H1 (cell line): Measurements from ENCODE around the gene PDZD2. TPM values are rescaled to one million over a fixed set of nuclear protein-coding genes. Genes with fewer than 3 reads are reported as not detected.

Experiments
- CTCF ChIA-PET: fragments of 300-600 bp; sonication (Branson Sonifier 250); formaldehyde crosslinking; loops from one replicate; lab custom pipeline; 2021; ENCODE audit not compliant: partially characterized antibody; lab: Charles Lee
- POLR2A ChIA-PET: fragments of 300-600 bp; sonication (Branson Sonifier 250); formaldehyde crosslinking; loops from one replicate; lab custom pipeline; 2021; ENCODE audit warnings: inconsistent platforms; ENCODE audit not compliant: partially characterized antibody; lab: Charles Lee
- DNase-seq, 2 experiments: peaks; one replicate each; pipeline versions ENCODE4 v3.0.0 to v3.0.0-alpha.2; 2010 to 2022; ENCODE audit warnings: low spot score in 2 of 2, low read depth in 1 of 2, mixed read lengths in 1 of 2
- FAIRE-seq: peaks from 2 replicates; lab custom pipeline; 2011; peaks lifted over from hg19 to GRCh38; lab: Jason Lieb, UNC
- H2AFZ ChIP-seq: 2 replicates; pipeline ENCODE4 v1.8.1; 2012; ENCODE audit warnings: low read length, inconsistent platforms
- H2AK5ac ChIP-seq: 2 replicates; pipeline ENCODE4 v1.6.1; 2013; ENCODE audit warnings: low read depth, low read length
- H2BK120ac ChIP-seq: replicated peaks from 2 replicates; pipeline ENCODE3; 2013; ENCODE audit warnings: low read depth, low read length, inconsistent platforms
- H2BK12ac ChIP-seq: 2 replicates; pipeline ENCODE4 v1.6.1; 2013; ENCODE audit warnings: low read depth, low read length
- H2BK15ac ChIP-seq: 2 replicates; pipeline ENCODE4 v1.6.1; 2013; ENCODE audit warnings: low read length
- H2BK20ac ChIP-seq: 2 replicates; pipeline ENCODE4 v1.6.1; 2013; ENCODE audit warnings: low read length
- H2BK5ac ChIP-seq: 2 replicates; pipeline ENCODE4 v1.6.1; 2013; ENCODE audit warnings: low read depth, low read length
- H3K14ac ChIP-seq: 2 replicates; pipeline ENCODE4 v1.6.1; 2013; ENCODE audit warnings: inconsistent platforms; ENCODE audit not compliant: insufficient read length
- H3K18ac ChIP-seq: 2 replicates; pipeline ENCODE4 v1.6.1; 2013; ENCODE audit warnings: low read length; ENCODE audit errors: extremely low read depth
- H3K23ac ChIP-seq: 2 replicates; pipeline ENCODE4 v1.6.1; 2013; ENCODE audit warnings: inconsistent platforms; ENCODE audit not compliant: insufficient read length
- H3K23me2 ChIP-seq: 2 replicates; pipeline ENCODE4 v1.6.1; 2013; ENCODE audit warnings: low read depth, low read length
- H3K27ac ChIP-seq: 2 replicates; pipeline ENCODE4 v1.6.1; 2011; ENCODE audit warnings: low read depth, low read length, inconsistent platforms
- H3K27me3 ChIP-seq, 4 experiments: replicated peaks in 1 of 4; 1 replicate in 1 of 4; 2 replicates in 3 of 4; pipeline versions ENCODE4 v1.6.1 to v1.8.1; 2011 to 2013; ENCODE audit warnings: low read length in 3 of 4, mild to moderate bottlenecking in 3 of 4, inconsistent platforms in 2 of 4, mixed read lengths in 2 of 4, moderate library complexity in 1 of 4; ENCODE audit not compliant: control insufficient read depth in 3 of 4, insufficient read depth in 3 of 4; ENCODE audit errors: extremely low read depth in 1 of 4
- H3K36me3 ChIP-seq, 4 experiments: 2 replicates each; pipeline versions ENCODE4 v1.6.1 to v1.8.1; 2011 to 2013; ENCODE audit warnings: mild to moderate bottlenecking in 4 of 4, low read length in 3 of 4, moderate library complexity in 2 of 4, control low read depth in 1 of 4, inconsistent platforms in 1 of 4; ENCODE audit not compliant: insufficient read depth in 4 of 4, control insufficient read depth in 2 of 4
- H3K4ac ChIP-seq: replicated peaks from 2 replicates; pipeline ENCODE3; 2013; ENCODE audit warnings: low read length, low read depth, mixed read lengths, inconsistent platforms; ENCODE audit not compliant: insufficient read length
- H3K4me1 ChIP-seq, 4 experiments: replicated peaks in 1 of 4; 1 replicate in 1 of 4; 2 replicates in 3 of 4; pipeline versions ENCODE4 v1.6.1 to v1.8.1; 2011 to 2013; ENCODE audit warnings: low read length in 3 of 4, inconsistent platforms in 2 of 4, mixed read lengths in 1 of 4; ENCODE audit not compliant: insufficient read depth in 4 of 4, control insufficient read depth in 3 of 4
- H3K4me2 ChIP-seq, 2 experiments: 2 replicates each; pipeline versions ENCODE4 v1.6.1 to v1.8.1; 2011 to 2013; ENCODE audit warnings: low read depth in 2 of 2, low read length in 2 of 2, control low read depth in 1 of 2, inconsistent platforms in 1 of 2, mild to moderate bottlenecking in 1 of 2; ENCODE audit not compliant: insufficient read depth in 1 of 2
- H3K4me3 ChIP-seq, 4 experiments: fragments of 200-600, 300-600 bp in 1 of 4; sonication (generic), shearing (Covaris generic), sonication (Bioruptor Twin) in 1 of 4; 2 replicates each; pipeline versions ENCODE4 v1.5.1 to v1.8.1; 2011 to 2016; ENCODE audit warnings: low read length in 4 of 4, low read depth in 3 of 4, control low read depth in 2 of 4, inconsistent platforms in 2 of 4, mild to moderate bottlenecking in 2 of 4, mixed read lengths in 1 of 4, moderate library complexity in 1 of 4; ENCODE audit not compliant: insufficient read depth in 2 of 4; ENCODE audit errors: extremely low read depth in 1 of 4
- H3K56ac ChIP-seq: replicated peaks from 2 replicates; pipeline ENCODE3; 2013; ENCODE audit warnings: low read depth, mild to moderate bottlenecking, mixed read lengths, low read length, inconsistent platforms; ENCODE audit not compliant: insufficient read length
- H3K79me1 ChIP-seq: 2 replicates; pipeline ENCODE4 v1.6.1; 2013; ENCODE audit warnings: low read depth, low read length, control low read depth
- H3K79me2 ChIP-seq, 2 experiments: 2 replicates each; pipeline versions ENCODE4 v1.6.1 to v1.8.1; 2012 to 2013; ENCODE audit warnings: low read length in 2 of 2, mild to moderate bottlenecking in 2 of 2, inconsistent platforms in 1 of 2; ENCODE audit not compliant: insufficient read depth in 2 of 2, control insufficient read depth in 1 of 2
- H3K9ac ChIP-seq, 4 experiments: replicated peaks in 1 of 4; 1 replicate in 1 of 4; 2 replicates in 3 of 4; pipeline versions ENCODE4 v1.6.1 to v1.8.1; 2011 to 2013; ENCODE audit warnings: low read depth in 3 of 4, low read length in 3 of 4, control low read depth in 2 of 4, mild to moderate bottlenecking in 2 of 4, moderate library complexity in 2 of 4, inconsistent platforms in 1 of 4; ENCODE audit errors: extremely low read depth in 1 of 4
- H3K9me3 ChIP-seq, 2 experiments: 2 replicates each; pipeline versions ENCODE4 v1.6.1 to v1.8.1; 2012 to 2013; ENCODE audit warnings: mild to moderate bottlenecking in 2 of 2, moderate library complexity in 2 of 2, control low read depth in 1 of 2, inconsistent platforms in 1 of 2, low read depth in 1 of 2, low read length in 1 of 2, mixed read lengths in 1 of 2; ENCODE audit not compliant: insufficient read depth in 2 of 2
- H4K20me1 ChIP-seq, 2 experiments: replicated peaks in 1 of 2; 2 replicates each; pipeline versions ENCODE3 to v1.8.1; 2011 to 2013; ENCODE audit warnings: inconsistent platforms in 2 of 2, low read length in 2 of 2, mild to moderate bottlenecking in 1 of 2; ENCODE audit not compliant: insufficient read depth in 2 of 2, control insufficient read depth in 1 of 2
- H4K5ac ChIP-seq: 2 replicates; pipeline ENCODE4 v1.6.1; 2013; ENCODE audit warnings: low read length, low read depth, mixed read lengths, inconsistent platforms; ENCODE audit not compliant: insufficient read length
- H4K8ac ChIP-seq: 2 replicates; pipeline ENCODE4 v1.8.0; 2013; ENCODE audit warnings: mild to moderate bottlenecking, moderate library complexity, low read length, inconsistent platforms; ENCODE audit not compliant: insufficient read depth; ENCODE audit errors: extremely low read depth
- H4K91ac ChIP-seq: replicated peaks from 2 replicates; pipeline ENCODE3; 2013; ENCODE audit warnings: low read length, mixed read lengths, inconsistent platforms; ENCODE audit not compliant: insufficient read length
- BCL11A ChIP-seq, 2 experiments: IDR thresholded peaks; one replicate each; pipeline ENCODE4 v1.6.1; 2011; ENCODE audit warnings: low read depth in 2 of 2, low read length in 2 of 2, mild to moderate bottlenecking in 2 of 2
- EGR1 ChIP-seq: IDR thresholded peaks from 2 replicates; pipeline ENCODE4 v1.6.1; 2011; ENCODE audit warnings: low read depth, low read length, borderline replicate concordance
- KDM4A ChIP-seq: IDR thresholded peaks from one replicate; pipeline ENCODE4 v1.7.1; 2012; ENCODE audit warnings: low read depth, mild to moderate bottlenecking, moderate library complexity, low read length, inconsistent platforms; ENCODE audit not compliant: severe bottlenecking
- KDM5A ChIP-seq: fragments of 200-600 bp; IDR thresholded peaks from 2 replicates; pipeline ENCODE4 v1.7.1; 2012; ENCODE audit warnings: mild to moderate bottlenecking, low read length, inconsistent platforms, mixed read lengths
- WGBS, 2 experiments: shearing (Covaris generic) in 1 of 2; methylation state at CpG; one replicate each; pipeline versions ENCODE4 v1.1.6 to v1.1.7; 2013 to 2015; ENCODE audit warnings: low lambda C conversion rate in 2 of 2, mixed read lengths in 2 of 2, inconsistent platforms in 1 of 2, low coverage in 1 of 2, missing lambda C conversion rate in 1 of 2; ENCODE audit not compliant: insufficient replicate concordance in 2 of 2, insufficient coverage in 1 of 2, insufficient read length in 1 of 2; ENCODE audit errors: extremely low coverage in 1 of 2, missing lambda C conversion rate in 1 of 2; 5-methylcytosine and 5-hydroxymethylcytosine counted together
- polyA plus RNA-seq, 7 experiments: library from polyadenylated mRNA; depleted of rRNA in 3 of 7; stranded (reverse) in 5 of 7; unstranded in 2 of 7; fragments of >200 nt in 5 of 7; fragments of 200-250 nt in 2 of 7; gene quantifications; 1 replicate in 5 of 7; 2 replicates in 1 of 7; 4 replicates in 1 of 7; pipeline versions ENCODE4 v1.2.1 to v1.2.3, GENCODE V29; 2011 to 2013; ENCODE audit warnings: missing spikeins in 2 of 7, mixed read lengths in 2 of 7
- total RNA-seq: library from RNA; stranded (reverse); fragmentation: NEBNext Ultra II Directional; extraction: Animal tissue kit (Norgen Biotek cat#: 25700); gene quantifications from 2 replicates; pipeline ENCODE4 v1.2.1, GENCODE V29; 2021

Gene PDZD2
- total and polyA plus RNA-seq, 2 of the 8 experiments (the other 6 are each of a cell fraction or from before 2014, with no cell fraction given), result 1.2 to 6.8 TPM

GRCh38 chr5:31711363-31711762 is 72.4 kb downstream of the PDZD2 start:
- no peaks in the 10 kb centered on the region for H3K27me3 ChIP-seq
- no peak overlapping the region for H2BK120ac ChIP-seq
- no peak overlapping the region for H3K4ac ChIP-seq
- no peak overlapping the region for H2AK5ac ChIP-seq
- no peaks in the 10 kb centered on the region for H3K4me1 ChIP-seq
- no peak overlapping the region for H4K5ac ChIP-seq
- H3K4me3 ChIP-seq, result no peak overlapping the region
- no peak overlapping the region for H2BK20ac ChIP-seq
- no peak overlapping the region for H3K56ac ChIP-seq
- H2AFZ ChIP-seq, result no peak overlapping the region
- ChIA-PET POLR2A (interaction anchor here (0.6 to 0.9 kb wide), 2 partner anchors 429 to 577 kb away, joined by 3 read pairs; no protein-coding TSS in a partner anchor), CTCF (interaction anchor here (0.6 to 0.9 kb wide), 3 partner anchors 27 to 98 kb away, joined by 3 read pairs; partner anchors contain the start of gene PDZD2)
- H3K79me2 ChIP-seq, result no peaks in the 10 kb centered on the region
- H3K18ac ChIP-seq, result peak overlapping the region; percentile 36; the same call in 1 of the 2 replicates
- no peak overlapping the region for H3K14ac ChIP-seq
- H4K91ac ChIP-seq, result peak overlapping the region; percentile 45
- H4K8ac ChIP-seq, result no peak overlapping the region
- no peaks in the 10 kb centered on the region for H3K36me3 ChIP-seq
- H3K4me2 ChIP-seq, result no peak overlapping the region
- H3K23me2 ChIP-seq, result no peaks in the 10 kb centered on the region
- FAIRE-seq, result no peak
- no peaks in the 10 kb centered on the region for H3K79me1 ChIP-seq
- no peak overlapping the region for H3K27ac ChIP-seq
- no peak overlapping the region; the same call in 1 of the 2 replicates for H2BK12ac ChIP-seq
- H2BK5ac ChIP-seq, result no peak overlapping the region
- 0 out of 2 replicates have a peak overlapping the region, but pooled peaks have one; percentile 37 for H2BK15ac ChIP-seq
- no peaks in the 10 kb centered on the region for H3K9me3 ChIP-seq
- no peaks in the 10 kb centered on the region for H4K20me1 ChIP-seq
- no peak overlapping the region for H3K23ac ChIP-seq
- DNase-seq, result no peak
- H3K9ac ChIP-seq, result no peak overlapping the region
- TF ChIP-seq KDM5A (no peak), EGR1 (no peak), KDM4A (no peak), BCL11A (IDR thresholded peaks at IDR 0.05; ENCODE audit: low read depth in 2 of 2, low read length in 2 of 2) (no peak)
- TF ChIP-seq, all 59 proteins: peak for 0
- 79% methylated on average over 6 of the region's 6 CpGs; no CpG with 5 or more reads in 1 of the 2 experiments for WGBS, 2 experiments
